SK-N-MC (cell line): ENCODE results near the gene ZBTB2.

Source experiments
- EZH2 ChIP-seq: fragments of 200-600 bp; sonication (generic); IDR thresholded peaks from one replicate; pipeline ENCODE4 v1.6.1; 2017; ENCODE audit warnings: antibody characterized with exemption
- FOXP2 ChIP-seq: optimal IDR thresholded peaks from 2 replicates; pipeline ENCODE3; 2011; ENCODE audit warnings: mild to moderate bottlenecking, moderate library complexity; ENCODE audit not compliant: insufficient read depth; ENCODE audit errors: extremely low read length, control extremely low read depth
- POLR2AphosphoS5 ChIP-seq: IDR thresholded peaks from 2 replicates; pipeline ENCODE4 v1.6.1; 2012; ENCODE audit warnings: mild to moderate bottlenecking, low read depth, low read length, borderline replicate concordance

DNA sequence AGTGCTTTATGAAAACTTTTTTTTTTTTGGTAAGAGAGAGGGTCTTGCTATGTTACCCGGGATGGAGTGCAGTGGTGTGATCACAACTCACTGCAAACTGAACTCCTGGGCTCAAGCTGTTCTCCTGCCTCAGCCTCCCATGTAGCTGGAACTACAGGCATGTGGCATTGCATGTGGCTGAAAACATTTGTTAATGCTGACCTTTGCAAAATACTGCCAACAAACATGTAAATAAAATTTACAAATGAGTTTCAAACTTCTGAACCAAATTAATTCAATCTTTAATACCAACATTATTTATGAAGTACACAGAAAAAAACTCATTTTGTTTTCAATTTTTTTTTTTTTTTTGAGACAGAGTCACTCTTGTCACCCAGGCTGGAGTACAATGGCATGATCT lies 26.1 kb upstream of the ZBTB2 start:
- no peak for TF ChIP-seq EZH2
- TF ChIP-seq POLR2AphosphoS5, result no peak
- no peak for TF ChIP-seq FOXP2
